ENCODE measurements around the gene ARSG.

Gene ARSG

DNA sequence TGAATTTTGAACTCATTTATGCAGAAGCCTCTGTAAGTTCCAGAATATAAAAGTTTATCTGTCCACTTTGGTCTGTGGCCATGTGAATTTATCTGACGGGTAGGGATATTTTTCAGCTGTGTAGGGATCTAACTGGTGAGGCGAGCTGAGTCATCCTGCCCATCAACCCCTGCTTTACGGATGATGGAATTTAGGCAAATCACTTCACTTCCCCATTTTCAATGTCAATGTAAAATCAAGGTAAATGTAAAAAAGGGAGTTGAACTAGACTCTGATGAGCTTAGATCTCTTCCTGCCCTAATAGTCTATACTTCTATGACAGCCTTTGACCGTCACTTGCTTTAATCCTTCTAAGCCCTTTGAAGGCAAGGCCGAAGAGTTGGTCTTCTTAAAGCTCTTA, 2.9 kb upstream of the ARSG start:
- TF ChIP-seq USF1 (IDR thresholded peaks at IDR 0.05) = no peak
- TF ChIP-seq EP300 (IDR thresholded peaks at IDR 0.05; ENCODE audit: borderline replicate concordance) = no peak
- no peak for TF ChIP-seq NFIC (IDR thresholded peaks at IDR 0.05)
- no peak for TF ChIP-seq CEBPB (IDR thresholded peaks at IDR 0.05)
- no peak for TF ChIP-seq ZBTB7A (IDR thresholded peaks at IDR 0.05; ENCODE audit: low read depth)
- TF ChIP-seq, protein P1, sequence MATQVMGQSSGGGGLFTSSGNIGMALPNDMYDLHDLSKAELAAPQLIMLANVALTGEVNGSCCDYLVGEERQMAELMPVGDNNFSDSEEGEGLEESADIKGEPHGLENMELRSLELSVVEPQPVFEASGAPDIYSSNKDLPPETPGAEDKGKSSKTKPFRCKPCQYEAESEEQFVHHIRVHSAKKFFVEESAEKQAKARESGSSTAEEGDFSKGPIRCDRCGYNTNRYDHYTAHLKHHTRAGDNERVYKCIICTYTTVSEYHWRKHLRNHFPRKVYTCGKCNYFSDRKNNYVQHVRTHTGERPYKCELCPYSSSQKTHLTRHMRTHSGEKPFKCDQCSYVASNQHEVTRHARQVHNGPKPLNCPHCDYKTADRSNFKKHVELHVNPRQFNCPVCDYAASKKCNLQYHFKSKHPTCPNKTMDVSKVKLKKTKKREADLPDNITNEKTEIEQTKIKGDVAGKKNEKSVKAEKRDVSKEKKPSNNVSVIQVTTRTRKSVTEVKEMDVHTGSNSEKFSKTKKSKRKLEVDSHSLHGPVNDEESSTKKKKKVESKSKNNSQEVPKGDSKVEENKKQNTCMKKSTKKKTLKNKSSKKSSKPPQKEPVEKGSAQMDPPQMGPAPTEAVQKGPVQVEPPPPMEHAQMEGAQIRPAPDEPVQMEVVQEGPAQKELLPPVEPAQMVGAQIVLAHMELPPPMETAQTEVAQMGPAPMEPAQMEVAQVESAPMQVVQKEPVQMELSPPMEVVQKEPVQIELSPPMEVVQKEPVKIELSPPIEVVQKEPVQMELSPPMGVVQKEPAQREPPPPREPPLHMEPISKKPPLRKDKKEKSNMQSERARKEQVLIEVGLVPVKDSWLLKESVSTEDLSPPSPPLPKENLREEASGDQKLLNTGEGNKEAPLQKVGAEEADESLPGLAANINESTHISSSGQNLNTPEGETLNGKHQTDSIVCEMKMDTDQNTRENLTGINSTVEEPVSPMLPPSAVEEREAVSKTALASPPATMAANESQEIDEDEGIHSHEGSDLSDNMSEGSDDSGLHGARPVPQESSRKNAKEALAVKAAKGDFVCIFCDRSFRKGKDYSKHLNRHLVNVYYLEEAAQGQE (IDR thresholded peaks at IDR 0.05; ENCODE audit: low read depth) = no peak
- TF ChIP-seq YY1 (IDR thresholded peaks at IDR 0.05; ENCODE audit: low read depth) = no peak
- TF ChIP-seq TEAD4 (IDR thresholded peaks at IDR 0.05) = no peak
- no peak for TF ChIP-seq CREB1 (IDR thresholded peaks at IDR 0.05; ENCODE audit: low read depth)
- TF ChIP-seq TCF12 (IDR thresholded peaks at IDR 0.05; ENCODE audit: low read depth) = no peak
- TF ChIP-seq MAX (IDR thresholded peaks at IDR 0.05) = no peak
- TF ChIP-seq FOXM1 (IDR thresholded peaks at IDR 0.05; ENCODE audit: borderline replicate concordance, low read depth) = no peak
- TF ChIP-seq EGR1 (IDR thresholded peaks at IDR 0.05) = no peak
- TF ChIP-seq TAF1 (IDR thresholded peaks at IDR 0.05; ENCODE audit: low read depth) = no peak
- no peak for TF ChIP-seq RAD21 (IDR thresholded peaks at IDR 0.05; ENCODE audit: low read depth)

DNA sequence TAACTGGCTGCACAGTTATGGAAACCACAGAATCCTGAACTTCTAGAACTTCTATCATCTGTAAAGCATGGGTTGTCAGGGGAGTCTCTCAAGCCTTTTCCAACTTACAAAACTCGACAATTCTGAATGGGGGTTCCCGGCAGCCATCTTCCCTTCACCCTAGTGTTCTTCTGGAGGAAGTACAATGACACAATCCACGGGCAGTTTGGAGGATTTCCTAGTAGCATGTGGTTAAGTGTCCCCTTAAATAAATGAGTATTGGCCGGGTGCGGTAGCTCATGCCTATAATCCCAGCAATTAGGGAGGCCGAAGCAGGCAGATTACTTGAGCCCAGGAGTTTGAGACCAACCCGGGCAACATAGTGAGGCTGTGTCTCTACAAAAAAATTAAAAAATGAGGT, 2.5 kb upstream of the ARSG start:
- TF ChIP-seq MAX (IDR thresholded peaks at IDR 0.05) (no peak), EGR1 (IDR thresholded peaks at IDR 0.05) (no peak), EP300 (IDR thresholded peaks at IDR 0.05; ENCODE audit: borderline replicate concordance) (no peak), CEBPB (IDR thresholded peaks at IDR 0.05) (no peak), CREB1 (IDR thresholded peaks at IDR 0.05; ENCODE audit: low read depth) (no peak), FOXM1 (IDR thresholded peaks at IDR 0.05; ENCODE audit: borderline replicate concordance, low read depth) (no peak), RAD21 (IDR thresholded peaks at IDR 0.05; ENCODE audit: low read depth) (no peak), ZBTB7A (IDR thresholded peaks at IDR 0.05; ENCODE audit: low read depth) (no peak)
- TF ChIP-seq, protein P1 (IDR thresholded peaks at IDR 0.05; ENCODE audit: low read depth) = no peak

- TF ChIP-seq TCF12 (IDR thresholded peaks at IDR 0.05; ENCODE audit: low read depth) (no peak), YY1 (IDR thresholded peaks at IDR 0.05; ENCODE audit: low read depth) (no peak), EP300 (IDR thresholded peaks at IDR 0.05; ENCODE audit: borderline replicate concordance) (no peak), CEBPB (IDR thresholded peaks at IDR 0.05) (no peak), TAF1 (IDR thresholded peaks at IDR 0.05; ENCODE audit: low read depth) (no peak), RAD21 (IDR thresholded peaks at IDR 0.05; ENCODE audit: low read depth) (no peak), FOXM1 (IDR thresholded peaks at IDR 0.05; ENCODE audit: borderline replicate concordance, low read depth) (no peak), TEAD4 (IDR thresholded peaks at IDR 0.05) (no peak)
- TF ChIP-seq, protein P1 (IDR thresholded peaks at IDR 0.05; ENCODE audit: low read depth) = no peak
Measured at GRCh38 chr17:68289473-68289872, 1.8 kb upstream of the ARSG start.

DNA sequence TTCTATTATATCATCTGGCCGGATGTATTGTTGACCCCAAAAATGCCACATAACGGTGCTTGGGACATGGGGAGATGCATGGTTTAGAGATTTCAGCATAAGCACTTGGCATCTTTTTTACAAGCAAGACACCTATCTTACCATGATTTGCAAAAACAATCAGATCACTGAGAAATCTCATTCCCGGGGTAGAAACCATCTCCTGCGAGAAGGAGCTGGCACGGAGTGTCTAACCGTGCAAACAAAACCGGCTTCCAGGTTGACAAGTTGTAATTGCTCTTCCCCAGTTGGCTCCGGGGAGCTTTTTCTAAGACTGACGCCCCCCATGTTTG, 1.4 kb upstream of the ARSG start:
- no peak for TF ChIP-seq RAD21 (IDR thresholded peaks at IDR 0.05; ENCODE audit: low read depth)
- TF ChIP-seq MAX (IDR thresholded peaks at IDR 0.05) = no peak
- no peak for TF ChIP-seq CREB1 (IDR thresholded peaks at IDR 0.05; ENCODE audit: low read depth)

- TF ChIP-seq ZBTB7A (IDR thresholded peaks at IDR 0.05; ENCODE audit: low read depth) (0 out of 2 replicates have a peak, but pooled peaks have one; percentile 41), EGR1 (IDR thresholded peaks at IDR 0.05) (no peak)
Measured at GRCh38 chr17:68290268-68290954, 884 bp upstream of the ARSG start.
